Activated naive CD4-positive, alpha-beta T cell treated with anti-CD3 and anti-CD28 coated beads, Interleukin-2, amount 50 U/mL, for 24 hours (primary cell): ENCODE data around the gene SLC35F3.

Source experiments
- H3K27ac Mint-ChIP-seq: one replicate; pipeline ENCODE4 v1.8.0; 2021; ENCODE audit warnings: mild to moderate bottlenecking, mixed read lengths
- H3K27me3 Mint-ChIP-seq: one replicate; pipeline ENCODE4 v1.8.0; 2021; ENCODE audit warnings: mixed read lengths
- H3K36me3 Mint-ChIP-seq: one replicate; pipeline ENCODE4 v1.8.0; 2021; ENCODE audit warnings: mixed read lengths
- H3K4me1 Mint-ChIP-seq: one replicate; pipeline ENCODE4 v1.8.0; 2021; ENCODE audit warnings: mixed read lengths
- H3K4me3 Mint-ChIP-seq: one replicate; pipeline ENCODE4 v1.8.0; 2021; ENCODE audit warnings: mild to moderate bottlenecking, mixed read lengths
- H3K9me3 Mint-ChIP-seq: one replicate; pipeline ENCODE4 v1.8.0; 2021; ENCODE audit warnings: mixed read lengths

The SLC35F3 gene

DNA sequence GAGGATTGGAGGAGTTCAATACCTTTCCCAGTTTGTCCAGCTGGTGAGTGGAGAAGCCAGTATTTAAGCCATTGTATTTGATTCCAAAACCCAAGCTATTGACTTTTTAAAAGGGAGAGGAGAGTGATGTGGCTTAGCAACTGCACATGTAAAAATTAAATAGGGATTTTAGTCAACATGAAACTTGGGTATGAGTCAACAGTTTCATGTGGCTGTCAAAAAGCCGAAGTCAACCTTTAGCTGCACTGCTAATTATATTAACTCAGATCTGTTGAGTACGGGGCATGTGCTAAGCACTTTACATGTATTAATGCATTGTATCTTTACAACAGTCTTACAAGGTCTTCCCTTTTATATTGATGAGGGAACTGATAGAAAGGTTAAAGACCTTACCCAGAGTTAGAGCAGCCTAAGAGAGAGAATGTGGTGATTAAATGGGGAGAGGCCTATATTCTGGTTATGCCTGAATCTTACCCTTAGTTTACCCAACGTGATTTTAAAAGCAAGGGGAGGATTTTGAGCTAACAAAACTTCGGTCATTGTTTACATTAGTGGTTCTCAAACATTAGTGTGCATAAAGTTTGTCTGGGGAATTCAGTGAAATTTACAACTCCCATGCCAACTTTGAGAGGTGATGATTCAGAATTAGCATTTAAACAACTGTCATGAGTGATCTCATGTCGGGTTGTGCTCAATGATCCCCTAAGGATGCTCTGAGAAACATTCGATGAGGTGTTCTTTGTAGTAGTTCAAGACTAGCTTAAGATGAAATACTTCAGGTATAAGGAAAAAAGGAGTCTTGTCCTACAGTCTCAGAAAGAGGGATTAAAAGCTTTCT is 6.9 kb upstream of the SLC35F3 start:
- no peaks in the 10 kb centered on the region for H3K36me3 Mint-ChIP-seq
- peaks cover 4% of the 10 kb centered on the region for H3K9me3 Mint-ChIP-seq
- no peak overlapping the region for H3K4me3 Mint-ChIP-seq
- no peaks in the 10 kb centered on the region for H3K4me1 Mint-ChIP-seq
- peak overlapping the region; percentile 46 for H3K27ac Mint-ChIP-seq
- peaks cover 15% of the 10 kb centered on the region for H3K27me3 Mint-ChIP-seq

DNA sequence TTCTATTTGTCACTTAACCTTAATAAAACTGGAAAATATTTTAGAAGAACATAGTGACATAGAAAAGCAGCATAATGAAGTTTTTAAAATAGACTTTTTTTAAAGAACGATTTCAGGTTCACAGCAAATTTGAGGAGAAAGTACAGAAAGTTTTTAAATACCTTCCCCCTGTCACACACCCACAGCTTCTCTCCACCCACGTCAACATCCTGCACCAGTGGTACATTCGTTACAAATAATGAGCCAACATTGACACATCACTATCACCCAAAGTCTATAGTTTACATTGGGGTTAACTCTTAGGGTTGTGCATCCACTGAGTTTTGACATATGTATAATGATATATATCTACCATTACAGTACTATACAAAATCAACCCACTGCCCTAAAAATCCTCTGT is 3.0 kb upstream of the SLC35F3 start:
- H3K36me3 Mint-ChIP-seq: no peaks in the 10 kb centered on the region
- H3K4me1 Mint-ChIP-seq: peaks cover 8% of the 10 kb centered on the region
- no peak overlapping the region for H3K27ac Mint-ChIP-seq
- H3K9me3 Mint-ChIP-seq: peaks cover 4% of the 10 kb centered on the region
- H3K4me3 Mint-ChIP-seq: no peak overlapping the region
- H3K27me3 Mint-ChIP-seq: peaks cover 34% of the 10 kb centered on the region

DNA sequence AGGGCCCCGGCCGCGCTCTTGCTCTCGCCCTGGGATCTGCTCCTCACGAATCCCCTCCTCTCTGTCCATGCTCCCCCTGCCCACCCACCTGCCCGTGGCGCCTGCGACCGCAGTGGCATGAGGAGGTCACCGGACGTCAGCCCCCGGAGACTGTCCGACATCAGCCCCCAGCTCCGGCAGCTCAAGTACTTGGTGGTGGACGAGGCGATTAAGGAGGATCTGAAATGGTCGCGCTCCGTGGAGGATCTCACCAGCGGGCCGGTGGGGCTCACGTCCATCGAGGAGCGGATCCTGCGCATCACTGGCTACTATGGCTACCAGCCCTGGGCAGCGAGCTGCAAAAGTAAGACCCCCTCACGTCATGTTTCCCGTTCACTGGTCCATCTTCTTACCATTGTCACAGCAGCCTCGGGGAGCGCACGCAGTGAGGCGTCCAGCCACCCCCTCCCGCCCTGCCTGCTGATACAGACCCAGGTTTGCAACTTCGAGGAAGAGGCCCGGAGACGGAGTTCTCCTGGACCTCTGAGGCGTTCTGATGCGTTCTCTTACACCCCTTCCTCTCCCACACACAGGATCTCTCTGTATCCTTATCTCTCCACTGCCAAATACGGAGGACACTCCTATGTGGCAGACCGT is 1.1 kb downstream of the SLC35F3 start:
- no peaks in the 10 kb centered on the region for H3K36me3 Mint-ChIP-seq
- H3K4me3 Mint-ChIP-seq: no peak overlapping the region
- no peak overlapping the region for H3K27ac Mint-ChIP-seq
- H3K27me3 Mint-ChIP-seq: peaks cover 43% of the 10 kb centered on the region
- H3K4me1 Mint-ChIP-seq: peaks cover 8% of the 10 kb centered on the region
- no peaks in the 10 kb centered on the region for H3K9me3 Mint-ChIP-seq

DNA sequence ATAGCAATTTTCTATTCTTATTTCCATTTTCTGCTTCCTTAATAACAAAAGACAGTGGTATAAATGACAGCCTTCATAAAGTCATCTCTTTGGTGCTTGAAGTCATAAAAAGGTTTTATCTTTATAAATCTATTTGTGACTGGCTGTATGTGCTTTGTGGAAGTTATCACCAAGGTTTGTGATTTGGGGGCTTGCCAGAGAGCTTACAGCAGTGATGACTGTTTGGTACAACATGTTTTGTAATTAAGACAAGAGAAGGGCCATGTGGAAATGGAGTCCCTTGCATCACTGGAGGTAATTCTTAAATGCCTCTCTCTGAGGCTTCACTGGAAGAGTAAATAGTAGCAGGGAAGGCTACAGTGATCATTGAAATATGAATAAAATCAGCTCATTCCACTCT is 2.7 kb downstream of the SLC35F3 start:
- Mint-ChIP-seq H3K4me3 (no peak overlapping the region), H3K27me3 (peaks cover 36% of the 10 kb centered on the region), H3K36me3 (no peaks in the 10 kb centered on the region), H3K4me1 (peaks cover 8% of the 10 kb centered on the region), H3K27ac (no peak overlapping the region), H3K9me3 (no peaks in the 10 kb centered on the region)

DNA sequence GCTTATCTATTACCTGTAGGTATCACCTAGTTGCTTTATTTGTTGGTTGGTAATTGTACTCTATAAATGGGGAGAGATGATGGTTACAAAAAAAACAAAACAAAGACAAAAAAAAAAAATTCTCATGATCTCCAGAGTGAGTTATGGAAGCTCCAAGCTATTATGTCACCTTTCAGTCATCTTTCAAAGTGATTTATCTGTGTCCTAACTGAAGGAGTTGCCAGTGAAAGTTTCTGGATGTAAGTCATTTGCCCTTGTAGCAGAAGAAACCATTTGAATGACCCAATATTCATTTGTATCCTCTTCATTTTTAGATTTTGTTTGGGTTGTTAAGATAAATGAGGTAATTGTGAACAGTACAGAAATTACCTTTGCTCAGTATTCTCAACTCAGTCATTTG is 3.6 kb downstream of the SLC35F3 start:
- Mint-ChIP-seq H3K27ac (no peak overlapping the region), H3K4me1 (peaks cover 8% of the 10 kb centered on the region), H3K9me3 (no peaks in the 10 kb centered on the region), H3K27me3 (peaks cover 32% of the 10 kb centered on the region), H3K36me3 (no peaks in the 10 kb centered on the region), H3K4me3 (no peak overlapping the region)

DNA sequence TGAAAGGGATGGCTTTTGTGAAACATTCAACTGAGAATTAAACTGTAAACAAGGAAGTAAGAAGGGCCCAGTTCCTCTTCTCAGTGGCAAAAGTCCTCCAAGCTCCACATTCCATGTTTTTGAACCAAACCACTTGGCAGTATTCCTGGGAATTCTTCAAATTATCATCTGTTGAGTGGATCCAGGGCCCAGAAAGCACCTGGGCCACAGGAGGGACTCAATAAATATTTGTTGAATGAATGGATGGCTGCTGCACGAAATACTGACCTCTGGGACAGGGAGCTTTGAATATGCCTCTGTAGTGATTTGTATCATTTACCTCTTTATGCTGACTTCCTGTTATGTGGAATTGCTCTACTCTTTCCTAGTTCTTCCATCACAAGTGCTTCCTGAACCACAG is 4.7 kb downstream of the SLC35F3 start:
- Mint-ChIP-seq H3K9me3 (no peaks in the 10 kb centered on the region), H3K27me3 (peaks cover 25% of the 10 kb centered on the region), H3K4me3 (no peak overlapping the region), H3K36me3 (no peaks in the 10 kb centered on the region), H3K4me1 (peaks cover 5% of the 10 kb centered on the region), H3K27ac (no peak overlapping the region)

DNA sequence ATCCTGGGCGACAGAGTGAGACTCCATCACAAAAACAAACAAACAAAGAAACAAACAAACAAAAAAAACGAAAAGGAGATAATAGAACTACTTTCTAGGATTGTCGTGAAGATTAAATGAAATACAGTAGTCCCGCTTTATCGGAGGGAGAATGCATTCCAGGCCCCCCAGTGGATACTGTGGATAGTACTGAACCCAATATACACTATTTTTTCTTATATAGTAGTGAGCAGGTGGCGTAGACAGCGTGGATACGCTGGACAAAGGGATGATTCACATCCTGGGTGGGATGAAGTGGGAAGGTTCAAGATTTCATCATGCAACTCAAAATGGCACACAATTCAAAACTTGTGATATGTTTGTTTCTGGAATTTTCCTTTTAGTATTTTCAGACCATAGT is 8.0 kb downstream of the SLC35F3 start:
- Mint-ChIP-seq H3K4me3 (no peak overlapping the region), H3K36me3 (no peaks in the 10 kb centered on the region), H3K27me3 (peaks cover 5% of the 10 kb centered on the region), H3K9me3 (peaks cover 7% of the 10 kb centered on the region), H3K27ac (no peak overlapping the region), H3K4me1 (no peaks in the 10 kb centered on the region)

DNA sequence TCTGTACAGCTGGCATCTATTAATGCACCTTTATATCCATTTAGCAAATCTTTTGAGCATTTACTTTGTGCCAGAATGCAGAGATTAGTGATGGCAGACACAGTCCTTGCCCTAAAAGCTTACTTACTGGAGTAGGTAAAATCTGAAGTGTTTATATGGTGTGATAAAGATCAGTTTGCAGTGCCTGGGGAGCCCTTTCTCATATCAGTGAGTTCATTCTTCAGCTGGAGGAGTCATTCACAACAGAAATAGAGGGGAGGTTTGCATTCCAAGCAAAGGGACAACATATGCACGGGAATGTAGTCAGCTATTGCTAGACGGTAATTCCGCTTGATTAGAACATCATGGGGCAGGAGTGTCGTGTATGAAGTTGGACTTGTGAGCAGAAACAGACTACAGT is 8.4 kb downstream of the SLC35F3 start:
- Mint-ChIP-seq H3K27ac (no peak overlapping the region), H3K4me1 (no peaks in the 10 kb centered on the region), H3K9me3 (peaks cover 7% of the 10 kb centered on the region), H3K4me3 (no peak overlapping the region), H3K36me3 (no peaks in the 10 kb centered on the region), H3K27me3 (peaks cover 4% of the 10 kb centered on the region)

DNA sequence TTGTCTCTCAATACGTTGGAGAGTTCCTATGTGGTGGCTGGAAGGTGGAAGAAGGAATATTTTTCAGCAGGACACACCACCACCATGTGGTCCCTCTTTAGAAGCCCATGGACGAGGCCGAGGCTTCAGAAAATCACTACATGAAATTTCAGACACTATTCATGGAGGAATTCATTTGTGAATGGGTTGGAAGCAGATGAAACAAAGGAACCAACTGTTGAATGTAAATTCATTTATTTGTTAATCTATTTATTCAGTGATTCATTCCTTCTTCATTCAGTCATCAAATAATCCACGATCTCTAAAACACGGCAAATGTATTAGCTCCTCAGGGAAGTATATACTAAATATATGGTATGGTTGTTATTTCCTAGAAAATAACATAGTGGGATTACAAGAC is 12.2 kb downstream of the SLC35F3 start:
- no peaks in the 10 kb centered on the region for H3K4me1 Mint-ChIP-seq
- peaks cover 7% of the 10 kb centered on the region for H3K9me3 Mint-ChIP-seq
- H3K27ac Mint-ChIP-seq: no peak overlapping the region
- peaks cover 3% of the 10 kb centered on the region for H3K27me3 Mint-ChIP-seq
- H3K4me3 Mint-ChIP-seq: no peak overlapping the region
- H3K36me3 Mint-ChIP-seq: no peaks in the 10 kb centered on the region

DNA sequence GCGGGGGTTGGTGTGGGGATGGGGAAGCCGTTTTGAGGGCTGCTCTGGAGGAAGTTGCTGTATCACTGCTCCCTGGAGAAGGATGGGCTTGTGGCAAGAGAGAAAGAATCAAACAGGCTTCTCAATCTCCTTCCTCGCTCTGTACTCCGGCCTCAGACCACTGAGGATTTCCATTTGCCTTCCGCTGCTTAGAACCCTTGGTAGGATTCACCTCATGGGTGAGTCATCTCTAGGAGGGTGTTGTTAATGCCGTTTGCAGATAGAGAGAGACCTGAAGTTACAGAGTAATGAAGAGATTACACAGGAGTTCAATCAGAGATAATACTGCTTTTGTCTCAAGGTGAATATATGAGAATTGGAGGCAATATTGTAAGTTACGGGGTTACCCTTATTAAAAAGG is 15.3 kb downstream of the SLC35F3 start:
- Mint-ChIP-seq H3K27me3 (peaks cover 3% of the 10 kb centered on the region), H3K9me3 (peaks cover 7% of the 10 kb centered on the region), H3K4me3 (no peak overlapping the region), H3K4me1 (no peaks in the 10 kb centered on the region), H3K27ac (no peak overlapping the region), H3K36me3 (no peaks in the 10 kb centered on the region)

DNA sequence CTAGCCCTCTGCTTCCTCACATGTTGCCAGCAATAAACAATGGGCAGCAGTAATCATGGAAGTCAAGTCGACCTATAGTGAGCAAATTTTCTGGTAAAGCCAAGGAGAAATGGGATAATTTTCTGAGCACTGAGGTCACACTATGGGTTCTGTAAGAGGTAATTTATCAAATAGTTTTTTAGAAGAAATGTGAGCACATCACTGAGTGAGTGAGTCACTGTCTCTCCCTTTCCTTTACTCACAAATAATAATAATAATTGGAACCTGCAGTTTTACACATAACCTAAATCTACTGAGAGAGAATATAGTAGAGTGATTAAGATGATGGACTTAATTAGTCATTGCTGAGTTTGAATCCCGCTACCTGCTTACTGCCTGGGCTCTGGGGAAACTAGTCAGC is 23.6 kb downstream of the SLC35F3 start:
- Mint-ChIP-seq H3K36me3 (no peaks in the 10 kb centered on the region), H3K4me1 (no peaks in the 10 kb centered on the region), H3K27ac (no peak overlapping the region), H3K4me3 (no peak overlapping the region), H3K27me3 (peaks cover 5% of the 10 kb centered on the region), H3K9me3 (no peaks in the 10 kb centered on the region)

DNA sequence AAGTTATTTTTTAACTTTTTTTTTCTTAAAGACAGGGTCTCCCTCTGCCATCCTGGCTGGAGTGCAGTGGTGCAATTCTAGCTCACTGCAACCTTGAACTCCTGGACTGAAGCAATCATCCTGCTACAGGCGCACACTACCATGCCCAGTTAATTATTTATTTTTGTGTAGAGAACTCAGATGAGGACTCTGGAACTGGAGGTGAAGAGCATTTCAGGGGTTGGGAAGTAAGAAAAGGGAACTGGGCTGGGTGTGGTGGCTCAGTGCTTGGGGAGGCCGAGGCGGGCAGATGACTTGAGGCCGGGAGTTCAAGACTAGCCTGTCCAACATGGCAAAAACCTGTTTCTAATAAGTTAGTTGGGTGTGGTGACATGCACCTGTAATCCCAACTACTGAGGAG is 28.9 kb downstream of the SLC35F3 start:
- no peaks in the 10 kb centered on the region for H3K36me3 Mint-ChIP-seq
- no peaks in the 10 kb centered on the region for H3K9me3 Mint-ChIP-seq
- H3K27ac Mint-ChIP-seq: no peak overlapping the region
- H3K4me1 Mint-ChIP-seq: no peaks in the 10 kb centered on the region
- no peak overlapping the region for H3K4me3 Mint-ChIP-seq
- peaks cover 10% of the 10 kb centered on the region for H3K27me3 Mint-ChIP-seq

DNA sequence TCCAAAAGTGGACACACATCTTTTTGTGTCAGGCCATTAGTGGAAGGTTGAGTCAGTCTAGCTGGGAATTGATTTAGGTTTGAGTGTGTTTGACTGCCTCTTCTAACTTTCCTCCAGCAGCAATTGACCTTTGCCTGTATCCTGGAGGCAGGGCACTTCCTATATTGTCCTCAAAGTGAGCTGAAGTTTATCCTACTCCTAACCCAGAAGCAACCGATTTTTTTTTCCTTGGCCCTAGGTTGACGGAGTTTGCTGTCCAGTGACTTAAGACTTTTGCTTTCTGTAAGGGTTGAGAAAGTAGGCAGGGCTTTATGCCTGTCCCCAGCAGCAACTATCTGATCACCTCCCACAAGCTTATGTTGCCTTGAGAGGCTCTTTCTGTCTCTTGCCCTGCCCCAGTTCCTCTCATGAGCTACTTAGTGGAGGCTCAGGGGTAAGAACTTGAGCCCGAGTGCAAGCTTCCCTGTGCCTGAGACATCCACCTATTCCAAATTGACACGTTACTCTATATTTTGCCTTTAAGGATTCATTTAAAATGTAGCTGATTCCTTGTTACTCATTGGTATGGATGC is 30.9 kb downstream of the SLC35F3 start:
- H3K27ac Mint-ChIP-seq: no peak overlapping the region

DNA sequence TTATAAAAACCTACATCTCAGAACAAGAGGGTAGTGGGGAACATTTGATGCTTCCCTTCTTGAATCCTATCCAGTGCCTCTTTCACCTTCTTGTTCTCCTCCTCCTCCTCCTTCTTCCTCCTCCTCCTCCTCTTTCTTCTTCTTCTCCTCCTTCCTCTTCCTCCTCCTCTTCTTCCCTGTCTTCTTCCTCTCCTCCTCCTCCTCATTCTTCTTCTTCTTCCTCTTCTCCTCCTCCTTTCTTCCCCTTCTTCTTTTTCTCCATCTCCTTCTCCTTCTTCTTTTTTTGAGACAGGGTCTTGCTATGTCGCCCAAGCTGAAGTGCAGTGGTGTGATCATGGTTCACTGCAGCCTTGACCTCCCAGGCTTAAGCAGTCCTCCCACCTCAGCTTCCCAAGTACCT is 31.9 kb downstream of the SLC35F3 start:
- peaks cover 9% of the 10 kb centered on the region for H3K27me3 Mint-ChIP-seq
- no peak overlapping the region for H3K27ac Mint-ChIP-seq
- no peaks in the 10 kb centered on the region for H3K36me3 Mint-ChIP-seq
- H3K9me3 Mint-ChIP-seq: no peaks in the 10 kb centered on the region
- H3K4me3 Mint-ChIP-seq: no peak overlapping the region
- H3K4me1 Mint-ChIP-seq: no peaks in the 10 kb centered on the region

More for the DNA sequence above, 30.9 kb downstream of the SLC35F3 start:
- no peaks in the 10 kb centered on the region for H3K9me3 Mint-ChIP-seq
- peaks cover 7% of the 10 kb centered on the region for H3K27me3 Mint-ChIP-seq
- H3K36me3 Mint-ChIP-seq: no peaks in the 10 kb centered on the region
- H3K4me1 Mint-ChIP-seq: no peaks in the 10 kb centered on the region
- H3K4me3 Mint-ChIP-seq: no peak overlapping the region

DNA sequence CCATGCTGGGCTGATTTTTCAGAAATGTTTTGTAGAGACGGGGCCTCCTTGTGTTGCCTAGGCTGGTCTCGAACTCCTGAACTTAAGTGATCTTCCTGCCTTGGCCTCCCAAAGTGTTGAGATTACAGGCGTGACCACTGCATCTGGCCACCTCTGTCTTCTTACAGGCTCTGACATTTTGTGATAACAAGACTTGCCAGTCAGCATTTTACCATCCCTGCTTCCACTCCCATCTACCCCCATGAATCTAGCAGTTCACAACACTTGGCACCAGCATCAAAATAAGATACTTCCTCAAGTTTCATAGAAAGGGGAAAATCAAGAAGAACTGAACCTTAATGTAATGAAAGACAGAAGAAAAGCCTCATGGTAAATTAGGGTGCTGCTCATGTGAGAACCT is 32.4 kb downstream of the SLC35F3 start:
- Mint-ChIP-seq H3K9me3 (no peaks in the 10 kb centered on the region), H3K4me1 (no peaks in the 10 kb centered on the region), H3K27me3 (peaks cover 9% of the 10 kb centered on the region), H3K4me3 (no peak overlapping the region), H3K36me3 (no peaks in the 10 kb centered on the region), H3K27ac (no peak overlapping the region)

DNA sequence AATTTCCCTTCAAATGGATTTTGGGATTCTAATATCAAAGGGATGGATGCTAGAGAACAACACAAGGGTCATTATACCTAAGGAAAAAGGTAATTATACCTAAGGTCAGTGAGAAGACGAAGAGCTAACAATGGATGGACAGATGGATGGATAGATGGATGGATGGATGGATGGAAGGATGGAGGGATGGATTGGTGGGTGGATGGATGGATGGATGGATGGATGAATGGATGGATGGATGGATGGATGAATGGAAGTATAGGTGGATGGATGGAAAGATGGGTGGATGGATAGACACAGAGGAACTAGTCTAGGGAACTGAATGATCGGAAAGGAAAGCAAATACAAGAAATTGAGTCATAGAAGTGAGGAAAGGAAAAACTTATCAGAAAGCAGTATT is 34.0 kb downstream of the SLC35F3 start:
- H3K9me3 Mint-ChIP-seq: no peaks in the 10 kb centered on the region
- H3K36me3 Mint-ChIP-seq: no peaks in the 10 kb centered on the region
- peaks cover 9% of the 10 kb centered on the region for H3K27me3 Mint-ChIP-seq
- no peak overlapping the region for H3K27ac Mint-ChIP-seq
- no peaks in the 10 kb centered on the region for H3K4me1 Mint-ChIP-seq
- no peak overlapping the region for H3K4me3 Mint-ChIP-seq
